Liver (tissue), 3 donors: ENCODE results near the gene DNAH3.
"Not testable (repeated sequence)": the region's sequence is repeated elsewhere in the genome, so short reads cannot be mapped to it uniquely, and the experiment has no call there.

Source experiments
- CTCF ChIP-seq: fragments of 150-350 bp; IDR thresholded peaks from 2 replicates; pipeline ENCODE4 v1.5.1; 2017; ENCODE audit warnings: improper control_type of control experiment, low read depth, low read length; ENCODE audit not compliant: missing input control
- GABPA ChIP-seq, 2 donors: IDR thresholded peaks in 1 of 2; conservative IDR thresholded peaks in 1 of 2; 2 replicates each; pipeline ENCODE4 v1.6.1; 2016; ENCODE audit warnings: antibody characterized with exemption in 2 of 2, mild to moderate bottlenecking in 1 of 2, moderate library complexity in 1 of 2
- REST ChIP-seq: IDR thresholded peaks from 2 replicates; pipeline ENCODE4 v1.6.1; 2016; ENCODE audit warnings: antibody characterized with exemption, mild to moderate bottlenecking
- TAF1 ChIP-seq: conservative IDR thresholded peaks from 2 replicates; pipeline ENCODE4 v1.6.1; 2016; ENCODE audit warnings: antibody characterized with exemption, mild to moderate bottlenecking
- TF ChIP-seq, protein P1 (sequence below): IDR thresholded peaks from 2 replicates; pipeline ENCODE4 v1.6.1; 2016; ENCODE audit warnings: antibody characterized with exemption
- donor health status: healthy.
- donor health status: healthy.

GRCh38 chr16:20989496-20990070, 161.1 kb downstream of the DNAH3 start:
- not testable (repeated sequence) for TF ChIP-seq GABPA (IDR thresholded peaks at IDR 0.05 in 1 of 2, conservative IDR thresholded peaks at IDR 0.05 in 1 of 2); CTCF; TAF1; REST
- TF ChIP-seq, protein P1, sequence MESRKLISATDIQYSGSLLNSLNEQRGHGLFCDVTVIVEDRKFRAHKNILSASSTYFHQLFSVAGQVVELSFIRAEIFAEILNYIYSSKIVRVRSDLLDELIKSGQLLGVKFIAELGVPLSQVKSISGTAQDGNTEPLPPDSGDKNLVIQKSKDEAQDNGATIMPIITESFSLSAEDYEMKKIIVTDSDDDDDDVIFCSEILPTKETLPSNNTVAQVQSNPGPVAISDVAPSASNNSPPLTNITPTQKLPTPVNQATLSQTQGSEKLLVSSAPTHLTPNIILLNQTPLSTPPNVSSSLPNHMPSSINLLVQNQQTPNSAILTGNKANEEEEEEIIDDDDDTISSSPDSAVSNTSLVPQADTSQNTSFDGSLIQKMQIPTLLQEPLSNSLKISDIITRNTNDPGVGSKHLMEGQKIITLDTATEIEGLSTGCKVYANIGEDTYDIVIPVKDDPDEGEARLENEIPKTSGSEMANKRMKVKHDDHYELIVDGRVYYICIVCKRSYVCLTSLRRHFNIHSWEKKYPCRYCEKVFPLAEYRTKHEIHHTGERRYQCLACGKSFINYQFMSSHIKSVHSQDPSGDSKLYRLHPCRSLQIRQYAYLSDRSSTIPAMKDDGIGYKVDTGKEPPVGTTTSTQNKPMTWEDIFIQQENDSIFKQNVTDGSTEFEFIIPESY = not testable (repeated sequence)
